IMR-90 (cell line): ENCODE results near the gene CALR. TPM values are rescaled to one million over a fixed set of nuclear protein-coding genes. Genes with fewer than 3 reads are reported as not detected.

Source experiments
- ATAC-seq: fragments of 200-7000 bp; cut with Tn5 transposase; 2 replicates; pipeline ENCODE4 v1.9.1; 2020; ENCODE audit warnings: low read depth, mild to moderate bottlenecking, moderate library complexity
- BruUV-seq: library from RNA; stranded (reverse); fragments of 400-500 nt; replicated peaks from 2 replicates; lab custom pipeline; 2021; lab: Mats Ljungman, UMichigan
- CTCF ChIA-PET: fragments of 300-600 bp; formaldehyde crosslinking; extraction: SDS; loops from one replicate; lab custom pipeline; 2021; ENCODE audit warnings: antibody characterized with exemption; lab: Yijun Ruan, JAX
- POLR2A ChIA-PET: fragments of 300-600 bp; sonication (Branson Sonifier 250); formaldehyde crosslinking; loops from one replicate; lab custom pipeline; 2022; ENCODE audit warnings: antibody characterized with exemption; ENCODE audit not compliant: unreplicated experiment; lab: Charles Lee
- DNase-seq: peaks from one replicate; pipeline ENCODE4 v3.0.0; 2013
- H2AFZ ChIP-seq: replicated peaks from 2 replicates; pipeline ENCODE3; 2013; ENCODE audit warnings: low read length, mild to moderate bottlenecking; ENCODE audit not compliant: poor library complexity
- H2AK5ac ChIP-seq: 2 replicates; pipeline ENCODE4 v1.6.1; 2013; ENCODE audit warnings: low read depth, low read length, inconsistent platforms
- H2AK9ac ChIP-seq: replicated peaks from 2 replicates; pipeline ENCODE3; 2013; ENCODE audit warnings: mild to moderate bottlenecking, low read depth, low read length, moderate library complexity; ENCODE audit not compliant: poor library complexity
- H2BK120ac ChIP-seq: 2 replicates; pipeline ENCODE4 v1.6.1; 2013; ENCODE audit warnings: low read depth, low read length, inconsistent platforms
- H2BK15ac ChIP-seq: 3 replicates; pipeline ENCODE4 v1.6.1; 2013; ENCODE audit warnings: low read depth, low read length, inconsistent platforms
- H2BK20ac ChIP-seq: 2 replicates; pipeline ENCODE4 v1.6.1; 2013; ENCODE audit warnings: low read depth, mild to moderate bottlenecking, inconsistent platforms, low read length, moderate library complexity
- H2BK5ac ChIP-seq: 2 replicates; pipeline ENCODE4 v1.6.1; 2013; ENCODE audit warnings: mild to moderate bottlenecking, low read depth, low read length, inconsistent platforms; ENCODE audit not compliant: poor library complexity, severe bottlenecking
- H3K14ac ChIP-seq: replicated peaks from 2 replicates; pipeline ENCODE4 v1.6.1; 2013; ENCODE audit warnings: low read depth, low read length, inconsistent platforms
- H3K18ac ChIP-seq: 2 replicates; pipeline ENCODE4 v1.6.1; 2013; ENCODE audit warnings: low read depth, low read length, control low read depth
- H3K23ac ChIP-seq: 2 replicates; pipeline ENCODE4 v1.6.1; 2013; ENCODE audit warnings: low read depth, low read length, inconsistent platforms
- H3K27ac ChIP-seq: 2 replicates; pipeline ENCODE4 v1.5.1; 2013; ENCODE audit warnings: mild to moderate bottlenecking, control low read depth, low read length; ENCODE audit not compliant: insufficient read depth
- H3K27me3 ChIP-seq: 2 replicates; pipeline ENCODE4 v1.6.1; 2013; ENCODE audit warnings: low read length; ENCODE audit not compliant: control insufficient read depth, insufficient read depth
- H3K36me3 ChIP-seq: 2 replicates; pipeline ENCODE4 v1.6.1; 2013; ENCODE audit warnings: low read length, mixed read lengths; ENCODE audit not compliant: control insufficient read depth, insufficient read depth
- H3K4ac ChIP-seq: 2 replicates; pipeline ENCODE4 v1.6.1; 2013; ENCODE audit warnings: low read depth, low read length, inconsistent platforms
- H3K4me1 ChIP-seq: 2 replicates; pipeline ENCODE4 v1.6.1; 2013; ENCODE audit warnings: low read length, mixed read lengths; ENCODE audit not compliant: control insufficient read depth, insufficient read depth
- H3K4me2 ChIP-seq: 2 replicates; pipeline ENCODE4 v1.6.1; 2013; ENCODE audit warnings: low read depth, mild to moderate bottlenecking, control low read depth, low read length, moderate library complexity
- H3K4me3 ChIP-seq: 2 replicates; pipeline ENCODE4 v1.5.1; 2013; ENCODE audit warnings: low read depth, mild to moderate bottlenecking, control low read depth, low read length, moderate library complexity; ENCODE audit not compliant: insufficient read depth
- H3K56ac ChIP-seq: 2 replicates; pipeline ENCODE4 v1.6.1; 2013; ENCODE audit warnings: low read length, inconsistent platforms; ENCODE audit not compliant: insufficient read depth; ENCODE audit errors: extremely low read depth
- H3K79me1 ChIP-seq, 2 experiments: 2 replicates each; pipeline ENCODE4 v1.6.1; 2013; ENCODE audit warnings: low read length in 2 of 2, inconsistent platforms in 1 of 2, low read depth in 1 of 2
- H3K9ac ChIP-seq: 2 replicates; pipeline ENCODE4 v1.6.1; 2013; ENCODE audit warnings: low read depth, low read length, control low read depth
- H3K9me1 ChIP-seq: 2 replicates; pipeline ENCODE4 v1.6.1; 2013; ENCODE audit warnings: low read length, inconsistent platforms; ENCODE audit not compliant: insufficient read depth
- H3K9me3 ChIP-seq: 2 replicates; pipeline ENCODE4 v1.6.1; 2013; ENCODE audit warnings: low read length; ENCODE audit not compliant: control insufficient read depth, insufficient read depth
- H4K20me1 ChIP-seq: 2 replicates; pipeline ENCODE4 v1.6.1; 2013; ENCODE audit warnings: low read length, inconsistent platforms; ENCODE audit not compliant: insufficient read depth
- H4K5ac ChIP-seq: 2 replicates; pipeline ENCODE4 v1.6.1; 2013; ENCODE audit warnings: mild to moderate bottlenecking, low read depth, low read length, control low read depth
- H4K8ac ChIP-seq, 2 experiments: 2 replicates each; pipeline ENCODE4 v1.6.1; 2013; ENCODE audit warnings: low read depth in 2 of 2, low read length in 2 of 2, control low read depth in 1 of 2, inconsistent platforms in 1 of 2
- H4K91ac ChIP-seq: 2 replicates; pipeline ENCODE4 v1.6.1; 2013; ENCODE audit warnings: low read depth, low read length, inconsistent platforms; ENCODE audit not compliant: insufficient read depth
- CEBPB ChIP-seq: IDR thresholded peaks from 2 replicates; pipeline ENCODE4 v1.6.1; 2012; ENCODE audit warnings: low read depth, low read length, improper control_type of control experiment
- ELK1 ChIP-seq: fragments of 150-350 bp; IDR thresholded peaks from 2 replicates; pipeline ENCODE4 v1.6.1; 2016; ENCODE audit warnings: low read depth, mild to moderate bottlenecking, low read length, moderate library complexity, borderline replicate concordance
- MAFK ChIP-seq: IDR thresholded peaks from 2 replicates; pipeline ENCODE4 v1.6.1; 2012; ENCODE audit warnings: low read depth, low read length, improper control_type of control experiment
- MAZ ChIP-seq: IDR thresholded peaks from 2 replicates; pipeline ENCODE4 v1.6.1; 2012; ENCODE audit warnings: low read depth, mild to moderate bottlenecking, low read length, improper control_type of control experiment, moderate library complexity, borderline replicate concordance
- NFE2L2 ChIP-seq: fragments of 150-350 bp; IDR thresholded peaks from 2 replicates; pipeline ENCODE4 v1.6.1; 2016; ENCODE audit warnings: low read depth, mild to moderate bottlenecking, low read length
- POLR2A ChIP-seq: IDR thresholded peaks from 2 replicates; pipeline ENCODE4 v1.6.1; 2012; ENCODE audit warnings: mild to moderate bottlenecking, low read depth, low read length
- whole genome bisulfite sequencing, 2 experiments: methylation state at CpG; one replicate each; pipeline versions ENCODE4 v1.1.5 to v1.1.7; 2013; ENCODE audit warnings: missing lambda C conversion rate in 2 of 2; ENCODE audit not compliant: insufficient read length in 1 of 2; ENCODE audit errors: extremely low coverage in 2 of 2; 5-methylcytosine and 5-hydroxymethylcytosine counted together
- dilution Hi-C: fragments of 300-500 bp; cut with HindIII; formaldehyde crosslinking; loops from one replicate; pipeline ENCODE4 v1.14.3; 2018; ENCODE audit warnings: low sequenced_read_pairs; ENCODE audit not compliant: unreplicated experiment
- in situ Hi-C: fragments of 300-500 bp; cut with MboI; formaldehyde crosslinking; loops from 3 replicates; pipeline ENCODE4 v1.14.3; 2019; ENCODE audit warnings: low sequenced_read_pairs, inconsistent platforms, mixed read lengths
- intact Hi-C: fragments of 100-400 bp; cut with micrococcal nuclease; formaldehyde crosslinking; loops from 2 replicates; pipeline ENCODE4 v1.10.0; 2022
- polyA plus RNA-seq, 3 experiments: library from polyadenylated mRNA; depleted of rRNA; stranded (reverse); fragments of >200 nt; gene quantifications; 2 replicates each; pipeline ENCODE4 v1.2.3, GENCODE V29; 2012; ENCODE audit warnings: low replicate concordance in 1 of 3
- total RNA-seq: library from RNA; depleted of rRNA; stranded (reverse); fragments of >200 nt; gene quantifications from 2 replicates; pipeline ENCODE4 v1.2.3, GENCODE V29; 2012

The CALR gene
- total and polyA plus RNA-seq, 2 of the 4 experiments (the other 2 are of a cell fraction): 1,932 to 3,358 TPM

GRCh38 chr19:12946092-12946721 is 7.8 kb downstream of the CALR start:
- Histone ChIP-seq H3K4me2 (peak overlapping the region; percentile 98), H3K9ac (peak overlapping the region; percentile 89), H3K79me1 (peaks cover 27 to 70% of the 10 kb centered on the region in 2 experiments), H3K14ac (peak overlapping the region; percentile 99), H3K56ac (peak overlapping the region; percentile 97), H3K18ac (no peak overlapping the region; the same call in 1 of the 2 replicates), H4K5ac (peak overlapping the region; percentile 7; the same call in 1 of the 2 replicates), H4K8ac (peak overlapping the region; percentile 83 to 91), H2AK9ac (peak overlapping the region; percentile 97), H4K20me1 (peaks cover 48% of the 10 kb centered on the region), H3K27me3 (no peaks in the 10 kb centered on the region), H3K23ac (peak overlapping the region; percentile 94), H3K36me3 (peaks cover 61% of the 10 kb centered on the region), H2BK15ac (no peak overlapping the region), H2BK120ac (0 out of 2 replicates have a peak overlapping the region, but pooled peaks have one; percentile 1), H2BK20ac (no peak overlapping the region), H3K27ac (peak overlapping the region; percentile 84), H4K91ac (peak overlapping the region; percentile 87), H3K4me3 (peak overlapping the region; percentile 60), H3K4ac (peak overlapping the region; percentile 96), H3K4me1 (peaks cover 4% of the 10 kb centered on the region), H2AK5ac (peak overlapping the region; percentile 87), H2AFZ (peak overlapping the region; percentile 89), H3K9me3 (no peaks in the 10 kb centered on the region), H2BK5ac (peak overlapping the region; percentile 91), H3K9me1 (peaks cover 13% of the 10 kb centered on the region; the same call in 1 of the 2 replicates)
- DNase-seq (peak; percentile 80), ATAC-seq (peak; percentile 89)
- dilution Hi-C loops (no loop called here), intact Hi-C loops (no loop called here), in situ Hi-C loops (no loop called here)
- WGBS, 2 experiments: 3% methylated on average over 26 of the region's 40 CpGs; no CpG with 5 or more reads in 1 of the 2 experiments
- CTCF ChIA-PET: interaction anchor here (0.7 kb wide), 1 partner anchor 20 kb away, joined by 4 read pairs; no protein-coding TSS in a partner anchor
- no peak for TF ChIP-seq ELK1
- TF ChIP-seq MAFK: no peak
- TF ChIP-seq CEBPB: no peak
- no peak for TF ChIP-seq NFE2L2
- peak; percentile 68 for TF ChIP-seq POLR2A
- peak; percentile 70; the same call in 1 of the 2 replicates for TF ChIP-seq MAZ
- POLR2A ChIA-PET: interaction anchor here (0.7 to 0.9 kb wide), 3 partner anchors 10 to 178 kb away, joined by 4 to 9 read pairs (median 6); partner anchors contain the start of gene FARSA
- BruUV-seq: no TSS peak
